ENCODE measurements around the gene FGR.
"Not testable (repeated sequence)": the region's sequence is repeated elsewhere in the genome, so short reads cannot be mapped to it uniquely, and the experiment has no call there.

FGR gene

DNA sequence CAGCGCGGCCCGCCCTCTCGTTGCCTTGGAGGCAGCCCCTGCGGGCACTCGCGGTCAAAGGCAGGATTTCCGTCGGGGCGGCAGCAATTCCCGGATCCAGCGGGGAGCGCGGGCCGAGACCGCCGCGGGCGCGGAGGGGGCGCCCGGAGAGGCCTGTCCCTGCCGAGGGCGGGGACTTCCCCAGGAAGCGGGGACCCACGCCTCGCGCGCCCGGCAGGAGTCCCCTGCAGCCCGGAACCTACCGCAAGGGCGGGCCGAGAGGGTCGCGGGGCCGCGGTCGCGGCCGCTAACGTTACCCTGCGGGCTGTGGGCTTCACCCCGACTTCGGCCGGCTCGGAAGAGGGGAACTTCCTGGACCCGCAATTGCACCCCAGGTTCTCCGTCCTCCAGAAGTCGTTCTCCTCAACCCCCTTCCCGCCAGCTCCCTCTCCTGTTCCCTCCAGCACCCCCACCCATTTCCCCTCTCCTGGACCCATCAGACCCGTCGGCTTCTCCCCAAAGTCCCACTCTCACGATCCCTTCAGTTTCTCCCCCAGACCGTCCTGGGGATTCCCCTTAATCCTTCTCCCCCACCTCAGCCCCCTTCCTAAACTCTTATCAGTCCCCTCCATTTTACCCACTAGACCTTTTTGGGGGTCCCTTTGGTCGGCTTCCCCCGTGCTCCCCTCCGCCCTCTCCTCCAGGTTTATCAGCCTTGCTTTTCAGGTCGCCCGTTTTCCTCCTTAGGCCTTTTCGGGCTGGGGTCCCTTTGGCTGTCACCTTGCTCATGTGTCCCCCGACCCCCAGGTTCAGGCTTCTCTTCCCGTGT, 604 bp downstream of the FGR start:
- DNase-seq = no peak

DNA sequence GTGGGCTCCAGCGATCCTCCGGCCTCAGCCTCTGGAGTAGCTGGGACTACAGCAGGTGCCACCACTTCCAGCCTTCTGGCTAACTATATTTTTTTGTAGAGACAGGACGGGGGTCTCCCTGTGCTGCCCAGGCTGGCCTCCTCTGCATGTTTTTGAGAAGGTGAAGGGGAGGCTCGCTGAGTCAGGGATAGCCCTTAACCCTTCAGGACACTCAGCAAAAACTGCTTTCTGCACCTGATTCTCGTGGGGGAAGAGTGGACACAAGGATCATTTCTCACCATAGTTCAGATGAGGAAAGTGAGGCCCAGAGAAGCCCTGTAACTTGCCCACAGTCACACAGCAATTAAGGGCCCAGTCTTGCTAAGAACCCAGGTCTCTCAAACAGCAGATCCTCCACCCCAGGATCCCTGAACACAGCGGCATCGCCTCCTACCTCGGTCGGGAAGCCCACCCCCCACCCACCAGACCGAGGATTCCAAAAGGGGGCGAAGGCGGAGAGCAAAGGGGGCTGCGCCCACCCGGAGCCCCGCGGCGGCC, 1.3 kb downstream of the FGR start:
- no peak for DNase-seq

DNA sequence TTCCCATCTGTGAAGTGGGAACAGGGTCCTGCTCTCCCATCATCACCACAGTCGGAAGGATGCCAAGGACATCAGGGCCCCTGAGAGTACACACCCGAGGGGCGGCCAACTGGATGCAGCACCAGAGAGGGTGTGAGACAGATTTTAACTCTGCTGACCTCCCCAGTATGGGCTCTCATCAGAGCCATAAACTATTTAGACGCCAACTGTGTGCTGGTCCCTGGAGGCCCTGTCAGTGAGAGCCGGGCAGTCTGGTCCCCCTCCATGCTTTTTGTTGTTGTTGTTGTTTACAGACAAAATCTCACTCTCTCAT, 1.7 kb downstream of the FGR start:
- no peak for DNase-seq

DNA sequence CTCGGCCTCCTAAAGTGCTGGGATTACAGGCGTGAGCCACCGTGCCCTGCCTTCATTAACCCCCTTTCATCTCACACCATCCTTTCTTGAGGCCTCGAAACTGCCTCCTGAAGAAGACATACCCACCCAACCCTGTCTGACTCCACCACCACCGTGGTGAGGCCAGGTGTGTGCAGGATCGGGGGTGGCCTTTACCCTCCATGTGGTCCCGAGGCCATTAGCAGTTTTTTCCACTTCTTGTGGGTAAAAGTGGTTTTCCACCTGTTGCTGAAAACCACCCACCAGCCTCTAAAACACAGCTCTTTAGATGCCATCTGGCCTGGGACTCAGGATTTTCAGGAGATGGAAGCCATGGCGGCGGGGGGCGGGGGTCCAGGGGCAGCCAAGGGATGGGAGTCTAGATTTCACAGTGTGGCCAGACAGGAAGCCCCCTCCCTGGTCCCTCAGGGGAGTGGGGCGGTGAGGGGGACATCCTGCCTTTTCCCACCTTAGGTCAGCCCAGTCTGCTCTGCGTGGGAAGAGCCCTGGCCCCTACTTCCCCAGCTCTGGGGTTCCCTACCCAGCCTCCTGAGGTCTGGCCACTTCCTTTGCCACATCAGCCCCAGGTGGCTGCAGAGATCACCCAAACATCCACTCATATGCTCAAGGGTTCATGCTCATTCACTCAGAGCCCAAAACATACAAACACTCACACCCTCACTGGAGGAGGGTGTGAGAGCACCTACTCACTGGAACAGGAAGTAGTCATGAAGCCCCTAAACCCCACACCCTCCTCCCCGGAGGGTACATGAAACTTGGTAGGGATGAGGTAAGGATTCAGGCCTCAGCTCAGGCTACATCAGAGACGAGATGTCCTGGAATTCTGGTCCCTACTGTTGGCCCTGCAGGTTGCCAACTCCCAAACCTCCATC, 2.3 kb downstream of the FGR start:
- no peak for DNase-seq

DNA sequence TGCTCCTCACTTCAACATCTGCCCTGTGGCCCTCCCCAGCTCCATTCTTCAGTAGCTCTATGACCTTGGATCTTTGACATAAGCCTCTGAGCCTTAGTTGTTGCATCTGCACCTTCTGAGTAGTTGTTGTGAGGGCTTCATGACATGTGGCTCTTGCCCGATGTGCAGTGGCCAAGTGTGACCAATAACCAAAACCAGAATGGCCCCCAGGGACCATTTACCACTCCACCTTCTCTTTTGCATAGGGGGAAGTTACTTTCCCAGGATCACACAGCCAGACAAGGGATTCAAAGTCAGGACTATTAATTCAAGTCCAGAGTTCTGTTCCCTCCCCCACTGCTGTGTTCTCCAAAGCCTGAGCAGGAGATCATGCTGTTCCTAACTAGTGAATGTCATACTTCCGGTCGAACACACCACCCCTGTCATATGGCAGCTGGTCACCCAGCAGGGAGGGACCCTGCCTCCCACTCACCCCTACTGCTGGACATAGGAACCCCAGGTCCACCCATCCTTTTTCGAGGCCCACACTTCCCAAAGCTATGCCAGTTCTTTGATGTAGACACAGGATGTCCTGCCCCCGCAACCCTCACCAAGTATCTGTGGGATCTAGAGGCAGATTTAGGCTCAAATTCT, 4.0 kb downstream of the FGR start:
- no peak for DNase-seq

DNA sequence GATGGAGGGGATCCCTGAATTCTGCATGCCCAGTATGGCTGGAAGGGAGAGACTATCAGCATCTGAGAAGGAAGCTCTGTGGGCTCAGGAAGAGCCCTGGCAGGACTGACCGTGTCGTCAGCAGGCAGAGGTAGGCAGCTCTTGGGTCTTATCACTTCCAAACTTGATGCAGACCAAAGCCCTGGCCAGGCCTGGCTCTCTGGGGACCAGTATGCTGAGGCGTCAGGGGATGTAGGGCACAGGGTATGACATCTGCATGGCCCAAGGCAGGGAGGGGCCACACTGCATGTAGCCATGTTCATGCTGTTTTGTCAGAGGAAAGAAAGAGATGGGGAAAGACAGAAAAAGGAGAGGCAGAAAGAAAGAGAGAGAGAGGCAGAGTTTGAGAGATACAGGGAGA, 6.3 kb downstream of the FGR start:
- DNase-seq = no peak

DNA sequence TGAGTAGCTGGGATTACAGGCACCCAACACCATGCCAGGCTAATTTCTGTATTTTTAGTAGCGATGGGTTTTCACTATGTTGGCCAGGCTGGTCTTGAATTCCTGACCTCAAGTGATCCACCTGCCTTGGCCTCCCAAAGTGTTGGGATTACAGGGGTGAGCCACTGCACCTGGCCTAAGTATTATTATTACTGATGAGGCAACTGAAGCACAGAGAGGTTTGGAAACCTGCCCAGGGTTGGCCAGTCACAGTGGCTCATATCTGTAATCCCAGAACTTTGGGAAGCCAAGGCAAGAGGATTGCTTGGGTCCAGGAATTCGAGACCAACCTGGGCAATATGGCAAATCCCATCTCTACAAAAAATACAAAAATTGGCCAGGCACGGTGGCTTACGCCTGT, 7.3 kb downstream of the FGR start:
- not testable (repeated sequence) for DNase-seq

DNA sequence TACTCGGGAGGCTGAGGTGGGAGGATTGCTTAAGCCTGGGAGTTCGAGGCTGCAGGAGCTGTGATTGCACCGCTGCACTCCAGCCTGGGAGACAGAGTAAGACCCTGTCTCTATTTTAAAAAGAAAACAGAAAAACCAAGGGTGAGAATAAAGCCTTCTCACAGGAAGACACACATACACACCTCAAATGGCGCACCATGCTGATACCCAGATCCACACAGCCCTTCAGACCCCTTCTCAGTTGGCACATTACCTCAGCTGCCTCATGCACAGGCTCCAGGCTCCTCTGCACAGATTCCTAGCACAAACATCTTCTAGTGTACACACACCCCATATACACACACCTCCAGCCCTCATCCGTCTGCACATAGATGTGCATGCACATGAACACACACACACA, 7.9 kb downstream of the FGR start:
- no peak for DNase-seq

DNA sequence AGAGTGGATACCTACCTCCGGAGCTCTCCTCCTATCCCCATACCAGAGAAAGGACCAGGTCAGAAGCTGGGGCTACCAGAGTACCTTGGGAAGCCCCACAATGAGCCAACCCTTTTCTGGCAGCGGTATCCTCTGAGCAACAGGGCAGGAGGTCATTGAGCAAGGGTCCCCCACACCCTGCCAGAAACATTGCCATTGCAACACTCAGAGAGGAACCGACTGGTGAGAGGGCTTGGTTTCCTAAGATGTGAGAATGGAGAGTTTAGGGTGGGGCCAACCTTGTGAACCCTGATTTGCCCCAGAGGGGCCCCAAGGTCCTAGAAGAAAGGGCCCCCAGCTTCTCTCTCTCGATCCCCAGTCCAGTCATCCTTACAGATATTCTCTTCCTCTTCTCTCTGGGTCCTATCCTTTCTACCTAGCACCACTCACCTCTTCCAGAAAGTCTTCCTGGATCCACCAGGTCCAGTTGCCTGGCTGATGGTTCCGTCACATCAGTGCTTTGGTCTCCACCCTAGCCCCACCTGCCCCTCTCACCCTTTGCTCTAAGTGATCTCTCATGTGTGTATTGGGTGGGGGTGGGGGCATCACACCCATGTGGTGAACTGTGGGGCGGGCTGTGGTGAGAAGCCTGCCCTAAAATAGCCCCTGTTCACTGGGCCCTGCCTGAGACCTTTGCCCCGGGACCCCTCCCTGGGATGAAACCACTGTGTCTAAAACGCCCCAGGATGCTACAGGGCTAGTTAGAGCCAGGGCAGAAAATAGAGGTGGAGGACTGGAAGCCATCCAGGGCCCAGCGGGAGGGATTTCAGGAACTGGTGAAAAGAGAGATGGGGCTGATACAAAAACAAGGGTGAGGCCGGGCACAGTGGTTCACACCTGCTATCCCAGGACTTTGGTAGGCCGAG, 8.7 kb downstream of the FGR start:
- no peak for DNase-seq

DNA sequence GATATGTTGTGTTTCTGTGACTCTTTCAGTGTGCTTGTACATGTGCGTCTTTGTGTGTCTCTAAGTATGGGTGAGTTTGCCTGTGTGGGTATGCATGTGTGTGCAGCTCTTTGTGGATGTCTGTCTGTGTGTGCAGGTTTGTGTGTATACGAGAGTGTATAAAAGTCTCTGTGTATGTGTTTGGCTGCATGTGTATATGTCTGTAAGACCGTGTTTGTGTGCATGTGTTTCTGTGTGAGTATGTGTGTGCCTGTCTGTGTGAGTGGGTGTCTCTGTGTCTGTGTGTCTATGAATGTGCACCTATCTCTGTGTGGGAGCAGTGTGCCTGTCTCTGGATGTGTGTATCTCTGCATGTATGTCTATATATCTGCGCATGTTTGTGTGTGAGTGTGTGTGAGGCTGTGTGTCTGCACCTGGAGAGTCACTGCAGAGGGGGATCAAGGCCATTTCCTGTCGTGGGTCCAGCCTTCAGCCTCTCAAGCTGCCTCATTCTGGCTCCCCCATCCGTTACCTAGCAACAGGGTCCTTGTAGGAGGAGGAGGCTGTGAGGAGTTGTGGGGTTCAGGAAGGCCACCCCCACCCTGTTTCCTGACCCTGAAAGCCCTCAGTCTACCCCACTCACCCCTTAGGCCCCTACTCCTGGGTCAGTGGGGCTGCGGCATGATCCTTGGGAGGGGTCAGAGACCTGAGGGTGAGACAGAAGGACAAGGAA, 10.4 kb downstream of the FGR start:
- no peak for DNase-seq

DNA sequence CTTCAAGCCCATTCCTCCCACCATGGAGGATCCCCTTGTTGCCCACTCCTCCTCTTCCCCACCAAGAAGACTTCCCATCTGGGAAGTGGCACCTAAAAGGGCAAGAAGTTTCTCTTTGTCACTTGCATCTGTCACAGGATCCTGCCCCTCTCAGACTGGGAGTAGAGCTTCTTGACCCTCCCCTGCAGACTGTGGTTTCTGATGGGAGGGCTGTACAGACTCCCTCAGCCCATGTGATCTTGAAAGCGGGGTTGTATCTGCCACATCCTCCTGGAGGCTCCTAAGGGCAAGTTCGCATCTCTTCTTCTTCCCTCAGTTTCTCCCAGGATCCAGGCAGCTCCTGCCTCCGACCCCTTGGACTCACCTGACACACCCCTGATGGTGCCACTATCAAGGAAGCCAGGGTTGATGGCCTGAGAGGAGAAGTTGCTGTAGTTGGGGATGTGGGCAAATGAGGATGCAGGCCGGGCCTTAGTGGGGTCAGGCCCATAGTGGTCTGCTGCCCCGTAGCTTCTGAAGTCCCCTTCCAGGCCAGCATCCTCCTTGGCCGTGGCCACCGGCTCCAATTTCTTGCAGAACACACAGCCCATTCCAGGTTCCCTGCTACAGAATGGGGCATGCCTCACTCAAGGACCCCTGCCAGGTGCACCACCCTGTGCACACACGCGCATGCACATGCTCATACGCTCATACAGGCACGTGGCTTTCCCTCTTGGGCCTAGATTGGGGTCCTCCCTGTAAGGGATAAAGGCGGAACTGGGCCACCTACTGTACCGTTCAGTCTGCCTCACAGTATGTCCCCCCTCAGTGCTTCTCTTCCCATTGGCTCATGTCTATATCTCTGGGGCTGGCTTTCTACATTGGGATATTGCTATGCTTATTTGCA, 11.4 kb downstream of the FGR start:
- DNase-seq = no peak

DNA sequence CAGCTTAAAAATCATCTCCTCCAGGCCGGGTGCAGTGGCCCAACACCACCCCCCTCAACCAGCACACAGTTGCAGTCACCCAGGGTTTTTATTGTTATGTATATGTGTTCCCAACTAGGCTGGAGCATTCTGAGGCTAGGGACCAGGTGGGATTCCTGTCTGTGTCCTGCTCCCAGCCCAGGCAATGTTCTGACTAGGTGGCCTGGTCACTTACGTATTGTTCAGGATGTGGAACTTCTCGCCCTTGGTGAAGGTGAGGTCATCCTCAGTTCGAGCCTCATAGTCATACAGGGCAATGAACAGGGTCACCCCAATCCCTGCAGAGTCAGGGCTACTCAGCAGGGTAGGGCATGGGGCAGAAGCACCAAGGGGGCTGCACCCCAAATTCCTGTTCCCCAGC, 12.2 kb downstream of the FGR start:
- DNase-seq = no peak

DNA sequence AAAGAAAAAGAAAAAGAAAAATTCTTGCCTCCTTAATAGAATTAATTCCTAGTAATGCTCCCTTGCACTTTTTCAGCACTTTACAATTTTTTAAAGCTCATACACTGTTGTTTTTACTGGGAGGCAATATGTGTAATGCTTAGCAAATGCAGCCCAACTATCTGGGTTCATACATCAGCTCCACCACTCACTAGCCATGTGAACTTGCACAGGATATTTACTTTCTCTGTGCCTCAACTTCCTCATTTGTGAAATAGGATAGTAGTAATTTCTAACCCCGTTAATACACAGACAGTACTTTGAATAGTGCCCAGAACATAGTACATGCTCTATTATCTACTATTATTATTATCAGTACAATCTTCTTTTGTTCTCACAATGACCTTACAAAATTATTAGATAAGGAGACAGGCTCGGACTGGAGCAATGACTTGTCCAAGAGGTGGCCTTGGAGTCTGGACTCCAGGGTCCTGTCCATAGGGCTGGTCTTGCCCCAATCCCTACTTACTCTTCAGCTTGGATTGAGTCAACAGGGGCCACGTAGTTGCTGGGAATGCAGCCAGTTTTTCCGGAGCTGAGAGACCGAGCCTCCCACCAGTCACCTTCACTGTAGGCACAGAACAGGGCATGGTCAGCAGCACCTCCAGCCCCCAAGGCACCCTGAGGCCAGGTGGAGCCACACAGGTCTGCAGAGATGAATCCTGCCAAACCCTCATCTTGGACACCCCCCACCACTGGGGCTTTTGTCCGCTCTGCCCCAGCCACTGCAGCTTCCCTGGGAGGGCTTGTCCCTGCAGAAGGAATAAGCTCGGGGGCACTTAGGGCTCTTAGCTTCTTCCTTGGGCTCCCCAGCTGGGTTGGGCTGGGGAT, 13.7 kb downstream of the FGR start:
- no peak for DNase-seq

DNA sequence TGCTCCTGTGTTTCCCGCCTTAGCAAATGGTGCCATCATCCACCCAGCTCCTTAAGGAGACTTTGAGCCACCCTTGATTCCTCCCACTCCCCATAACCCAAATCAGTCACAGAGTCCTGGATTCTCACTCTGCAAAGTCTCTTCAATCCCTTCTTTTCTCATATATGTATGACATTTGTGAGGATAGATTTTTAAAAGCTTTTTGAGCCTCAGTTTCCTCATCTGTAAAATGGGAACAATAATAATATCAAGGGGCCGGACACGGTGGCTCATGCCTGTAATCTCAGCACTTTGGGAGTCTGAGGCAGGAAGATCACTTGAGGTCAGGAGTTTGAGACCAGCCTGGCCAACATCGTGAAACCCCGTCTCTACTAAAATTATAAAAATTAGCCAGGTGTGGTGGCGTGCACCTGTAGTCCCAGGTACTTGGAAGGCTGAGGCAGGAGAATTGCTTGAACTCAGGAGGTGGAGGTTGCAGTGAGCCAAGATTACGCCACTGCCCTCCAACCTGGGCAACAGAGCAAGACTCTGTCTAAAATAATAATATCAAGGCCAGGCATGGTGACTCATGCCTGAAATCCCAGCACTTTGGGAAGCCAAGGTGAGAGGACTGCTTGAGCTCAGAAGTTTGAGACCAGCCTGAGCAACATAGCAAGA, 15.1 kb downstream of the FGR start:
- not testable (repeated sequence) for DNase-seq

DNA sequence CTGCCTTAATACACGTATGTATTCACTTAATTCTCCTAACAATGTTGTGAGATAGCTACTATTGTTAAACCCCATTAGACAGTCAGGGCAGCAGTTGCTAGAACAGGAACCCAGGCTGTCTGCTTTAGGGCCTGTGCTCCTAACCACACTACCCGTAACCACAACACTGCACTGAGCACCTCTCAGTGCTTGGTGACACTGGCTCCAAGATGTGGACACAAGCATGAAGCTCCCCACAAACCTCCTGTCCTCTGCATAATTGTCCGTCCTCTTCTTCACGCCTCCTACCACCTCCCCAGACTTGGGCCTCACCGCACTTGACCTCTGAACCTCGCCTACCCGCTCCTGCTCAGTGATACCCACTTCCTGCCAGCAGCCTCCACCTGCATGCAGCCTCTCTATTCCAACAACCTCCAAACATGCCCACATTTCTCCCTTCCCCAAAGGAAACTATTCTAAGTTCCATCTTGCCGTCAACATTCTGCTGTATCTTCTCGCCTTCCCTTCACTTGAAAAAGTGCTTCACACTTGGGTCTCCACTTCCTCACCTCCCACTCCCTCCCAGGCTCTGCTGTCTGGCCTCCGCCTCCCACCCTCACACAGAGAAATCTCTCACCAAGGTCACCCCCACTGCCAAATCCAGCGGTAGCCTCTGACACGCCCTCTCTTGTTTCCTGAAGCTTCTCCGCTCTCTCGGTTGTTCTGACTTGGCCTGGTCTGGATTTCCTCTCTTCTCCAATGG, 16.5 kb downstream of the FGR start:
- no peak for DNase-seq

DNA sequence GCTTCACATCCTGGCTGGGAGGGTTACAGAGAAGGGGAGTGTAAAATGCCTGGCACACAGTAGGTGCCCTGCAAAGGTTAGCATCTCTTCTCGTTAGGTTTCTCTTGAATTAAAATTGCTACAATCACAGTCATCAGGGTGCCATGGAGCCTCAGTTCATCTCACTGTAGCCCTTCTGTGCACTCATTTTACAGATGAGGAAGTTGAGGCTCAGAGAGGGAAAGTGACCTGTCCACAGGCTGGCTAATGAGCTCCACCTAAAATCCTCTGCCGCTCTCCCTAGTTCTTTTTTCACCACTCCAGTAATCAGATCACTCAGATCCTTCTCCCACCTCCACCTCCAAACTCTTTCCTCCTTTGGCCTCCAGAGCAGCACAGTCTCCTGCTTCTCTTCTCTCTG, 17.6 kb downstream of the FGR start:
- DNase-seq = no peak

DNA sequence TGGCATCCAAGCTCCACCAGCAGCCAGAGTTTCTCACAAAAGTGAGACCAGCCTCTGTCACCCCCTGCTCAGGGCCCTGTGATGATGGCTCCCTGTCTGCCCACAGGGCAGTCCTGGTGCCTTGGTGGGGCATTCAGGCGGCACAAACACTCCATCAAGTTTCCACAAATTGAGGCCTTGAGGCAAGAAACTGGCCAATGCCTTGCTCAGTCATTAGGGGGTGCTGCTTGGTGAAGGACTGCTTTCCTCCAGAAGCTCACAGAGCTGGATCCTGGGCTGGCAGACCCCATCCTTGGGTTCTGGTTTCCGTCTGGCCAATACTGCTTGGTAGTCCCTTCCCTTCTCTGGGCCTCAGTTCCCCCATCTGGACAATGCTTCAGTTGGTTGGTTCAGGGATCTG, 18.5 kb downstream of the FGR start:
- no peak for DNase-seq

Measured in NCI-H526 treated with DMSO at 0.1 percent for 48 hours (cell line).